ENCODE data around the gene SAMD14. TPM values are rescaled to one million over a fixed set of nuclear protein-coding genes. Genes with fewer than 3 reads are reported as not detected.
A peak's percentile ranks its signal among the peaks of the same experiment; 100 is the strongest.

Gene SAMD14
- total RNA-seq, 1 experiment from 2014 or later = 5.9 TPM

DNA sequence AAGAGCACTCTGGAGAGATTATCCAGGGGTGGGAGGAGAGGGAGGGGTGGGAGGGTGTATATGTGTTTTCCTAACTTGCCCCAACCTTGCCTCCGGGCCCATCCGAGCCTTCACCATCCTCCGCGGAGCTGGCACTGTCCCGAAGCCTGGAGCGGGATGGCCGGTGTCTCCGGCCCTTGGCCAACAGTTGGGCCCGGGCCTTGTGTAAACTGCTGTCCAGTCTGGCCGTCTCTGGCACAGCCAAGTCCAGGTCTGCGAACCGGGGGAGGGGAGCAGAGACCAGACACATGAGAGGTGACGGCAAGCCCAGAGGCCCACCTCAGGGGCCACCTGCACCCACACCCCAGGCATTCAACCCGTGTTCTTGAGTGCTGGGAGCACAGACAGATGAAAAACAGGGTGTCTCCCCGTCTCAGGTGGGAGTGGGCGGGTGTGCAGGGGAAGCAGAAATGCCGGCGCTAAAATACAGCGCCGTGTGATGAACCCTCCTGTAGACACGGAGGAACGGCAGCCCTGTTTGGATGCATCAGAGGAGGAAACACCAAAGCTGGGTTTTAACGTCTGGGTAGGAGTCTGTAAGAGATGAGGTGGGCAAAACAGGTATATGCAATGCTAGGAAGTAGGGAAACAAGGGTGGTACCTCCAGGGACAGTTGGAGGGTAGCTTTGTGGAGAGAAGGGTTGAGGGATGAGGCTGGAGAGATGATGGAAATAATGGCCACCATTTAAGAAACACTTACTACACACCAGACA lies 11.7 kb downstream of the SAMD14 start:
- ChIA-PET CTCF (interaction anchor here (0.8 to 4.1 kb wide), 20 partner anchors 10 to 665 kb away, joined by 3 to 46 read pairs (median 7); partner anchors contain the start of genes COL1A1, PPP1R9B and SAMD14), POLR2A (interaction anchor here (1.3 kb wide), 1 partner anchor 34 kb away, joined by 3 read pairs; no protein-coding TSS in a partner anchor)
- H3K9me3 Mint-ChIP-seq = no peaks in the 10 kb centered on the region
- no peaks in the 10 kb centered on the region for H3K36me3 Mint-ChIP-seq
- no peak for TF ChIP-seq FOXP1 (CRISPR knock-in tag; IDR thresholded peaks at IDR 0.05; ENCODE audit: borderline replicate concordance)
- TF ChIP-seq TP53 (CRISPR knock-in tag; IDR thresholded peaks at IDR 0.05) = no peak
- TF ChIP-seq OVOL2 (CRISPR knock-in tag; IDR thresholded peaks at IDR 0.05; ENCODE audit: borderline replicate concordance) = no peak
- TF ChIP-seq, protein P1, sequence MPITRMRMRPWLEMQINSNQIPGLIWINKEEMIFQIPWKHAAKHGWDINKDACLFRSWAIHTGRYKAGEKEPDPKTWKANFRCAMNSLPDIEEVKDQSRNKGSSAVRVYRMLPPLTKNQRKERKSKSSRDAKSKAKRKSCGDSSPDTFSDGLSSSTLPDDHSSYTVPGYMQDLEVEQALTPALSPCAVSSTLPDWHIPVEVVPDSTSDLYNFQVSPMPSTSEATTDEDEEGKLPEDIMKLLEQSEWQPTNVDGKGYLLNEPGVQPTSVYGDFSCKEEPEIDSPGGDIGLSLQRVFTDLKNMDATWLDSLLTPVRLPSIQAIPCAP (CRISPR knock-in tag; IDR thresholded peaks at IDR 0.05) = no peak
- no peak for TF ChIP-seq GABPB1 (CRISPR knock-in tag; IDR thresholded peaks at IDR 0.05)
- no peak for TF ChIP-seq ETV6 (CRISPR knock-in tag; IDR thresholded peaks at IDR 0.05)
- TF ChIP-seq IRF2 (CRISPR knock-in tag; IDR thresholded peaks at IDR 0.05; ENCODE audit: borderline replicate concordance, low read depth) = no peak
- no peak for TF ChIP-seq TEAD4 (CRISPR knock-in tag; IDR thresholded peaks at IDR 0.05)
- no peak for TF ChIP-seq ZNF317 (CRISPR knock-in tag; IDR thresholded peaks at IDR 0.05; ENCODE audit: borderline replicate concordance, low read depth)
- TF ChIP-seq ERG (CRISPR knock-in tag; IDR thresholded peaks at IDR 0.05) = no peak
- no peak for TF ChIP-seq ATF3 (CRISPR knock-in tag; conservative IDR thresholded peaks at IDR 0.05)
- no peak for TF ChIP-seq NFATC4 (CRISPR knock-in tag; IDR thresholded peaks at IDR 0.05)
- no peak for TF ChIP-seq GTF2I (CRISPR knock-in tag; conservative IDR thresholded peaks at IDR 0.05)
- TF ChIP-seq, protein P2, sequence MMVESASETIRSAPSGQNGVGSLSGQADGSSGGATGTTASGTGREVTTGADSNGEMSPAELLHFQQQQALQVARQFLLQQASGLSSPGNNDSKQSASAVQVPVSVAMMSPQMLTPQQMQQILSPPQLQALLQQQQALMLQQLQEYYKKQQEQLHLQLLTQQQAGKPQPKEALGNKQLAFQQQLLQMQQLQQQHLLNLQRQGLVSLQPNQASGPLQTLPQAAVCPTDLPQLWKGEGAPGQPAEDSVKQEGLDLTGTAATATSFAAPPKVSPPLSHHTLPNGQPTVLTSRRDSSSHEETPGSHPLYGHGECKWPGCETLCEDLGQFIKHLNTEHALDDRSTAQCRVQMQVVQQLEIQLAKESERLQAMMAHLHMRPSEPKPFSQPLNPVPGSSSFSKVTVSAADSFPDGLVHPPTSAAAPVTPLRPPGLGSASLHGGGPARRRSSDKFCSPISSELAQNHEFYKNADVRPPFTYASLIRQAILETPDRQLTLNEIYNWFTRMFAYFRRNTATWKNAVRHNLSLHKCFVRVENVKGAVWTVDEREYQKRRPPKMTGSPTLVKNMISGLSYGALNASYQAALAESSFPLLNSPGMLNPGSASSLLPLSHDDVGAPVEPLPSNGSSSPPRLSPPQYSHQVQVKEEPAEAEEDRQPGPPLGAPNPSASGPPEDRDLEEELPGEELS (CRISPR knock-in tag; IDR thresholded peaks at IDR 0.05) = no peak
- TF ChIP-seq TCF7 (CRISPR knock-in tag; IDR thresholded peaks at IDR 0.05; ENCODE audit: low read depth) = no peak
- TF ChIP-seq, protein P3, sequence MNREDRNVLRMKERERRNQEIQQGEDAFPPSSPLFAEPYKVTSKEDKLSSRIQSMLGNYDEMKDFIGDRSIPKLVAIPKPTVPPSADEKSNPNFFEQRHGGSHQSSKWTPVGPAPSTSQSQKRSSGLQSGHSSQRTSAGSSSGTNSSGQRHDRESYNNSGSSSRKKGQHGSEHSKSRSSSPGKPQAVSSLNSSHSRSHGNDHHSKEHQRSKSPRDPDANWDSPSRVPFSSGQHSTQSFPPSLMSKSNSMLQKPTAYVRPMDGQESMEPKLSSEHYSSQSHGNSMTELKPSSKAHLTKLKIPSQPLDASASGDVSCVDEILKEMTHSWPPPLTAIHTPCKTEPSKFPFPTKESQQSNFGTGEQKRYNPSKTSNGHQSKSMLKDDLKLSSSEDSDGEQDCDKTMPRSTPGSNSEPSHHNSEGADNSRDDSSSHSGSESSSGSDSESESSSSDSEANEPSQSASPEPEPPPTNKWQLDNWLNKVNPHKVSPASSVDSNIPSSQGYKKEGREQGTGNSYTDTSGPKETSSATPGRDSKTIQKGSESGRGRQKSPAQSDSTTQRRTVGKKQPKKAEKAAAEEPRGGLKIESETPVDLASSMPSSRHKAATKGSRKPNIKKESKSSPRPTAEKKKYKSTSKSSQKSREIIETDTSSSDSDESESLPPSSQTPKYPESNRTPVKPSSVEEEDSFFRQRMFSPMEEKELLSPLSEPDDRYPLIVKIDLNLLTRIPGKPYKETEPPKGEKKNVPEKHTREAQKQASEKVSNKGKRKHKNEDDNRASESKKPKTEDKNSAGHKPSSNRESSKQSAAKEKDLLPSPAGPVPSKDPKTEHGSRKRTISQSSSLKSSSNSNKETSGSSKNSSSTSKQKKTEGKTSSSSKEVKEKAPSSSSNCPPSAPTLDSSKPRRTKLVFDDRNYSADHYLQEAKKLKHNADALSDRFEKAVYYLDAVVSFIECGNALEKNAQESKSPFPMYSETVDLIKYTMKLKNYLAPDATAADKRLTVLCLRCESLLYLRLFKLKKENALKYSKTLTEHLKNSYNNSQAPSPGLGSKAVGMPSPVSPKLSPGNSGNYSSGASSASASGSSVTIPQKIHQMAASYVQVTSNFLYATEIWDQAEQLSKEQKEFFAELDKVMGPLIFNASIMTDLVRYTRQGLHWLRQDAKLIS (CRISPR knock-in tag; IDR thresholded peaks at IDR 0.05; ENCODE audit: borderline replicate concordance) = no peak
- TF ChIP-seq E2F4 (CRISPR knock-in tag; IDR thresholded peaks at IDR 0.05; ENCODE audit: borderline replicate concordance, low read depth) = no peak
- no peak for TF ChIP-seq NR3C1 (CRISPR knock-in tag; conservative IDR thresholded peaks at IDR 0.05; ENCODE audit: low read depth)
- peak overlapping the region; percentile 26 for H3K4me3 Mint-ChIP-seq
- DNase-seq (ENCODE audit: low spot score) (no peak), ATAC-seq (no peak)
- no peak overlapping the region for H3K27ac Mint-ChIP-seq
- H3K27me3 Mint-ChIP-seq (ENCODE audit: low read depth) = peaks cover 65% of the 10 kb centered on the region
- peaks cover 28% of the 10 kb centered on the region for H3K4me1 Mint-ChIP-seq

All from WTC11 (cell line).